ENCODE measurements around the gene GPR153.

GPR153 gene

DNA sequence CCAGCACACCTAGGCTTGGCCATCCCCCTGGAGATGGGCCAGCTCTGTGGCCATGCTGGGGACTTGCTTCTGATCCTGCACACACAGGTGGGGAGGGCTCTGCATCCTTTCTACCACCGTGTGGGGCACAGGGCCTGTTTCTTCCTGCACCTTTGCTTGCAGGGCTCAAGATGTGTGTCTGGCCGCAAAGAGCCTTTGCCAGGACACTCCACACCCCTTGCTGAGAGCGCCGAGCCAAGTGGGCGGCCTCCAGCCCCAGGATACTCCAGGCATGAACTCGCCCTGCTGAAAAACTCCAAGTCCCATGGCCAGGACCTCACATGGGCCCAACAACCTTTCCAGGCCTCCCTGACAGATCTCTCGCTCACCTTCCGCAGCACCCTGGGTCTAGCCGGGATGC lies 11.6 kb upstream of the GPR153 start:
- no peak overlapping the region for H3K4me3 ChIP-seq (ENCODE audit: low read length)
- no peak for DNase-seq (ENCODE audit: low read depth, low spot score)

DNA sequence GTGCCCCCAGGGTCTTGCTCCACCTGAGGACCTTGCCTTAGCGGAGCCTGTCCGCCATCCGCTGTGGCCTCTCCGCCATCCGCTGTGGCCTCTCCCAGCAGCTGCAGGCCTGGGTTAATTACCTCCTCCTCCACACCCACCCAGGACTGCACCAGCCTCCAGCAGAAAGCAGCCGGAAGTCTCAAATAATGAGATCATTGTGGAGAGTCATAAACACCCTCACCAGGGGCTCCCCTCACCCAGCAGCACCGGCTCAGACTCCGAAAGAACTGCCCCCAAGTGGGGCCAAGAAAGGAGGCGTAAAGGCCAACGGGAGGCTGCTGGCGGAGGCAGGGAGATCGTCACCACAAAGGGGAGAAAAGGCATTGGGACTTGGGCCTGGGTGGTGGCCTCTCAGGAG lies 10.7 kb upstream of the GPR153 start:
- no peak for DNase-seq (ENCODE audit: low read depth, low spot score)

GRCh38 chr1:6271006-6271405 lies 10.1 kb upstream of the GPR153 start:
- no peak for DNase-seq (ENCODE audit: low read depth, low spot score)
- no peak overlapping the region for H3K4me3 ChIP-seq (ENCODE audit: low read length)

More for the DNA sequence above, 10.7 kb upstream of the GPR153 start:
- no peak overlapping the region for H3K4me3 ChIP-seq (ENCODE audit: low read length)

DNA sequence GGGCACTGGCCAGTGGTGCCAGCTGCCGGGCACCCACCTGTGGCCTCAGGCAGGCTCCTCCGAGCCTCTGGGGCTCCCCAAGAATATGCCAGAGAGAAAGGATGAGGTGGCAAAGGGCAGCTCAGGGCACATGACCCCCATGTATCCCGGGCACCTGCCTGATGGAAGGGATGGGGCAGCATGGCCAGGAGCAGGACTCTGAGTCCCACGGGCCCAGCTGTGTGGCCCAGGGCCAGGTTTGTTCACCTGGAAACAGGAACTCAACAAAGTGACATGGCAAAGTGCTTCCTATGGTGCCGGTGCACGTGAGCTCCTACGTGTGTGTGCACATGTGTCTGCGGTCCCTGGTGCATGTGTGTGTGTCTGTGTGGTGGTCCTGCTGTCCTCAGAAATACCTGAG lies 9.5 kb upstream of the GPR153 start:
- no peak overlapping the region for H3K4me3 ChIP-seq (ENCODE audit: low read length)

GRCh38 chr1:6269720-6270400 lies 9.0 kb upstream of the GPR153 start:
- DNase-seq (ENCODE audit: low read depth, low spot score): no peak
- H3K4me3 ChIP-seq (ENCODE audit: low read length): no peak overlapping the region

More for the DNA sequence above, 9.5 kb upstream of the GPR153 start:
- DNase-seq (ENCODE audit: low read depth, low spot score): no peak

DNA sequence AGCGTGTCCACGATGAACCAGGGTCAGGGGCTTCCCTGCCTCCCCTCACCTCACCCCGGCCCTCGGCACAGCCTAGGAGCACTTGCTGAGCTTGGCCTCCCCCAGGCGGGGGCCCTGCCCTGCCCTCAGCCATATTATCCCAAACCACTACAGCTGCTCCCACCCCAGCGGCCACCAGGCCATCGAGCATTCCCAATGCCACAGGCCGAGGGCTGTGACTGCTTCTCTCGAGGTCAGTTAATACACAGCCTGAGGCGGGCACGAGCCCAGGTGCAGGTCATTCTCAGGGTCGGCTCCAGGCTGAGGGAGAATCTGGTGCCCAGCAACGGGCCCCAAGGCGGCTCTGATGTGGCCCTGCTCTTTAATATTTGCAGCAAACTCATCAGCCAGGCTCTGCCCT lies 8.4 kb upstream of the GPR153 start:
- H3K4me3 ChIP-seq (ENCODE audit: low read length): no peak overlapping the region
- DNase-seq (ENCODE audit: low read depth, low spot score): no peak

DNA sequence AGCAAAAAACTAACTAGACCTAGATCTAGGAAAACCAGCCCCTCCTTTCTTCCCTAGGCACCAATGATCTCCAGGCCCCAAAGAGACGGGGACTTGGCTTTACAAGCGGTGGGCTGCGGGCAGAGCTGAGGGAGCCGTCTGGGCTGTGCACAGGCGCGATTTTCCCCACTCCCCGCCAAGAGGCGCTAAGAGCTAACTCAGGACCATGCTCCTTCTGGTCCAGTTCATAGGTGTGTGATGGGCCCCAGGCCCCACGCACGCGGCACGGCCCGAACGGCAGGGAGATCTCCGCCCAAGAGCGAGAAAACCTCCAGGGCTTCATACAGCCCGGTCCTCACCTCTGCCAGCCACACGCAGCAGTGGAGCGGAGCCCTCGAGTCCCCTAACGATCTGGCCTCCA lies 7.5 kb upstream of the GPR153 start:
- DNase-seq (ENCODE audit: low read depth, low spot score): no peak
- H3K4me3 ChIP-seq (ENCODE audit: low read length): no peak overlapping the region

- no peak for DNase-seq (ENCODE audit: low read depth, low spot score)
- no peak overlapping the region for H3K4me3 ChIP-seq (ENCODE audit: low read length)
Observed at GRCh38 chr1:6267686-6268322, 6.9 kb upstream of the GPR153 start.

- DNase-seq (ENCODE audit: low read depth, low spot score): no peak
Observed at GRCh38 chr1:6266641-6267040, 5.7 kb upstream of the GPR153 start.

DNA sequence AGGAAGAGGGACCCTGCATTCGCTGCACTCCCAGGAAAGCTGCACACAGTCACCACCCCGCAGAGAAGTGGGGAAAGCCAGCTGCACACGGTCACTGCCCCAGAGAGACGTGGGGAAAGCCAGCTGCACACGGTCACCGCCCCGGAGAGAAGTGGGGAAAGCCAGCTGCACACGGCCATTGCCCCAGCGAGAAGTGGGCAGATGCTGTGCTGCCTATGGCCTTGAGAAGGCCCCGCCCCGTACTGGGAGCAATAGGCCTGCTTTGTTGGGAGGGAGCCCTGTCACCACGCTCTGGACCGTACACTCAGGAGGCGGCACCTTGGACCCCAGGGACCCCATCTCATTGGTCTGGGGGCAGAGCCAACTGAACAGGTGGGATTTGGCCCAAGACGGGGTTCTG lies 4.3 kb upstream of the GPR153 start:
- no peak overlapping the region for H3K4me3 ChIP-seq (ENCODE audit: low read length)
- no peak for DNase-seq (ENCODE audit: low read depth, low spot score)

More at GRCh38 chr1:6266641-6267040, 5.7 kb upstream of the GPR153 start:
- H3K4me3 ChIP-seq (ENCODE audit: low read length): no peak overlapping the region

- DNase-seq (ENCODE audit: low read depth, low spot score): no peak
- no peak overlapping the region for H3K4me3 ChIP-seq (ENCODE audit: low read length)
Observed at GRCh38 chr1:6263716-6264115, 2.8 kb upstream of the GPR153 start.

DNA sequence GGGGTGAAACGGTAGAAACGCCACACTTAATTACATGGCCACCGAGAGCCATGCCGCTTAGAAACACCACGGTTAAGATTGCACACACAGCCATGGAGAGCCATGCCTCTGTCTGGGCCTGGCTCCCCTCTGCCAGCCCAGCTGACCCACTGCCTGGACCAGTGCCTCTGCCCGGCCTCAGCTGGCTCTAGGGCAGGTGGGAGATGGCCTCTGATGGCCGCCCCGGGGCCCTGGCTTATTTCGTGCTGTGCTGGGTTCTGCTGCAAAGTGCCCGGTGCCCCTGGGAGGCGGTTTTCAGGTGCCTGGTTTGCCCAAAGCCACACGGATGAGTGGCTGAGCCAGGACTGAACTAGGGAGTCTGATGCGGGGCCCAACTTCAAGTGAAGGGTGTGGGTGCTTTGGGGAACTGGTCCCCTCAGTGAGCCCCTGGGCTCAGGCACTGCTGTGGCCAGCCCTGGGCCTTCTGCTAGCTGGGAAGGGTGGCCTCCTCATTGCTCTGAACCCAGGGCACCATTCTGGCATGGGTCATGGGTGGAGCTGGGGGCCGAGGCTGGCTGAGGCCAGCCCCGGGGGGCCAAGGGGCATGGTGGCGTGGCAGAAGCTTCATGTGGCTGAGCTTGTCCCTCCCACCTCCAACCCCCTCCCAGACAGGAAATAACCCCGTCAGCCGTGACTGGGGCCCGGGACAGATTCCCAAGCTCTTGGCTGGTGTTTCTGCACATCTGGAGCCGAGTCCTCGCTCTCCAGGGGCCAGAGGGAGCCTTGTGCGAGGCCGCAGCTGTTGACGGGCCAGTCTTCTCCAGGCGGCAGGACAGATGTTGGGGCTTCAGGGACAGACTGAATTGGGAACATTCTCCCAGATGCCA lies 1.9 kb upstream of the GPR153 start:
- no peak for DNase-seq (ENCODE audit: low read depth, low spot score)

GRCh38 chr1:6261615-6261995 lies 707 bp upstream of the GPR153 start:
- DNase-seq (ENCODE audit: low read depth, low spot score): no peak
- H3K4me3 ChIP-seq (ENCODE audit: low read length): no peak overlapping the region

More for the DNA sequence above, 1.9 kb upstream of the GPR153 start:
- no peak overlapping the region for H3K4me3 ChIP-seq (ENCODE audit: low read length)

DNA sequence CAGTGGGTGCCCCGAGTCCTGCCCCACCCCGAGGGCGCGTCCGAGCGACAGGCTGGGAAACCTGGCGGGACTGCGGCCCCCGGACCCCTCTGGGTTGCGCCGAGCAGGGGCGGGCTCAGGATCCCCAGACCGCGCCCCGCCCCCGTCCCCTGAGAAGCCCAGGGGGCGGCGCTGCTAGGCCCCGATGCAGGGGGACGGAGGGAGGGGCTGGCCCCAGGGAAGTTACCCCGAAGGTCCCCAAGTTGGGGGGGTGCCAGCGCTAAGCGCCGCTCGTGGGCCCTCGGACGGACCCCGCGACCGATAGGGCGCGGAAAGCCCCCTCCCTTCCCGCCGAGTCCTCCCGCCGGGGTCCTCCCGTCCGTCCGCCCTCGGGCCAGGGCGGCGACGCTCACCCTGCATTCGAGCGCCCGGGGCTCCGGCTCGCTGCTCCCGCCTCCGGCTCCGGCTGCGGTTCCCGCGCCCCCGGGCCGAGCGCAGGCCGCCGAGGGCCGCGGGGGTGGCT lies 414 bp downstream of the GPR153 start:
- DNase-seq (ENCODE audit: low read depth, low spot score): no peak
- H3K4me3 ChIP-seq (ENCODE audit: low read length): peak overlapping the region; percentile 57

DNA sequence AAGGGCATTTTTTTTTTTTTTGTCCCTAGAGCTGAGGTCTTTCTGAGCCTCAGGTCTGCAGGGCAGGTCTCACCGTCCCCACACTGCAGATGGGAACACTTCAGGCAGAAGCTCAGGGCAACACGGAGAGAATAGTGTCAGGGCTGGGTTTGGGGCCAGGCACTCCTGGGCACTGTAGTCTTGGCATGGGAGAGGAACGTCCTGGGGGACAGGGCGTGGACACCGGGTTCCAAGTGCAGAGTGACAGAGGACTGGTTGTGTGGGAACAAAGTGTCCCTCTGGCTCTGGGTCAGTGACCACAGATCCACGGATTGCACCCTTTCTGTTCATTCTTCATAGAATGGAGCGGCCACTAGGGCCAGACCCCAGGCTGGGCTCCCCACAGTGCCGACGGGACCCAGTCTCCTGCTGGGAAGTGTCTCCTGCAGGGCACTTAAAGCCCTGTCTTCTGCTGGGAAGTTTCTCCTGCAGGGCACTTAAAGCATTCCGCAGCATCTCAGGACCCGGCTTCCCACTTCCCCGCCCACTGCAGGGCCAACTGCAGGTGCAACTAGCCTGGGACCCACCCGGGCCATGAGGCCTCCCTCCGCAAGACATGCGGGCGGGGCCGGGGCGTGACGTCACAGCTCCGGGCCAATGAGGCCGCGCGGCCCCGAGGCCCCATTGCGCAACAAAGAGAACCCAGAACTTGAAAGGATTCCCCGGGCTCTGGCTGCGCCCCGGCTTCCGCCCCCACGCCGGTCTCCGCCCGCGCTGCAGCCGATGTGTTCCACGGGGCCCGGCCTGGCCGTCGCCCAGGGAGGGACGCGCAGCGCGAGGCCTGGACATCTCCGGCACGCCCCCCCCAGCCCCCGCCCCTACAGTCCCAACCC lies 1.2 kb downstream of the GPR153 start:
- peak overlapping the region; percentile 57 for H3K4me3 ChIP-seq (ENCODE audit: low read length)
- DNase-seq (ENCODE audit: low read depth, low spot score): peak; percentile 82

- no peak overlapping the region for H3K4me3 ChIP-seq (ENCODE audit: low read length)
- DNase-seq (ENCODE audit: low read depth, low spot score): no peak
Observed at GRCh38 chr1:6258675-6259074, 2.2 kb downstream of the GPR153 start.

- DNase-seq (ENCODE audit: low read depth, low spot score): no peak
- H3K4me3 ChIP-seq (ENCODE audit: low read length): no peak overlapping the region
Observed at GRCh38 chr1:6257541-6258069, 3.3 kb downstream of the GPR153 start.

DNA sequence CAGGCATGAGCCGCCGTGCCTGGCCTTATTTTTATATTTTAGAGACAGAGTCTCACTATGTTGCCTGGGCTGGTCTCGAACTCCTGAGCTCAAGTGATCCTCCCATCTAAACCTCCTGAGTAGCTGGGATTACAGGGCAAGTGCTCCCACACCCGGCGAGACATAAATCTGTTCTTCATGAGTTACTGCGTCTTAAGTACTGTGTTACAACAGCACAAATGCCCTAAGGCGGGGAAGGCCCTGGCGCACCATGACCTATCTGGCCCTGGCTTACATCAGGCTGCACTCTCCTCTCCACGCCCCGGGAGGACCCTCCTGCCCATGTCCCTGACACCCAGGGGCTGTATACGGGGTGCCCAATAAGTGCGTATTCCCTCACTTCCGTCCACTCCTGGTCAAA lies 4.3 kb downstream of the GPR153 start:
- no peak overlapping the region for H3K4me3 ChIP-seq (ENCODE audit: low read length)
- no peak for DNase-seq (ENCODE audit: low read depth, low spot score)

- H3K4me3 ChIP-seq (ENCODE audit: low read length): no peak overlapping the region
- DNase-seq (ENCODE audit: low read depth, low spot score): no peak
Observed at GRCh38 chr1:6254691-6255090, 6.2 kb downstream of the GPR153 start.
